Endodermal cell (in vitro differentiated cells): ENCODE data around the gene UTP18. TPM values are rescaled to one million over a fixed set of nuclear protein-coding genes. Genes with fewer than 3 reads are reported as not detected.
A peak's percentile ranks its signal among the peaks of the same experiment; 100 is the strongest.
"Not testable (repeated sequence)": the region's sequence is repeated elsewhere in the genome, so short reads cannot be mapped to it uniquely, and the experiment has no call there.

ENCODE experiments used
- DNase-seq: peaks from one replicate; pipeline ENCODE4 v3.0.0-alpha.2; 2017
- H3K27ac ChIP-seq: 2 replicates; pipeline ENCODE4 v1.5.1; 2013; ENCODE audit warnings: mild to moderate bottlenecking, low read depth, low read length, moderate library complexity
- H3K27me3 ChIP-seq: 2 replicates; pipeline ENCODE4 v1.6.1; 2013; ENCODE audit warnings: mild to moderate bottlenecking, low read length, moderate library complexity; ENCODE audit not compliant: insufficient read depth, control insufficient read depth, poor library complexity, severe bottlenecking
- H3K36me3 ChIP-seq: 2 replicates; pipeline ENCODE4 v1.7.0; 2013; ENCODE audit warnings: mild to moderate bottlenecking, low read length, moderate library complexity; ENCODE audit not compliant: control insufficient read depth, insufficient read depth
- H3K4me1 ChIP-seq: one replicate; pipeline ENCODE4 v1.7.0; 2013; ENCODE audit warnings: low read length; ENCODE audit not compliant: control insufficient read depth, insufficient read depth
- H3K4me3 ChIP-seq: 2 replicates; pipeline ENCODE4 v1.5.1; 2013; ENCODE audit warnings: mild to moderate bottlenecking, low read length, moderate library complexity
- H3K9ac ChIP-seq: 2 replicates; pipeline ENCODE4 v1.6.1; 2013; ENCODE audit warnings: mild to moderate bottlenecking, low read length, moderate library complexity; ENCODE audit not compliant: poor library complexity, severe bottlenecking; ENCODE audit errors: extremely low read depth
- H3K9me3 ChIP-seq: 2 replicates; pipeline ENCODE4 v1.6.1; 2013; ENCODE audit warnings: mild to moderate bottlenecking, low read length, moderate library complexity; ENCODE audit not compliant: control insufficient read depth
- H3K27ac Mint-ChIP-seq: 2 replicates; pipeline ENCODE4 v1.8.0; 2020; ENCODE audit warnings: mixed read lengths
- H3K27me3 Mint-ChIP-seq: 2 replicates; pipeline ENCODE4 v1.8.0; 2021; ENCODE audit warnings: mild to moderate bottlenecking, mixed read lengths; ENCODE audit not compliant: insufficient read depth
- H3K36me3 Mint-ChIP-seq: 2 replicates; pipeline ENCODE4 v1.8.0; 2020; ENCODE audit warnings: low read depth, mixed read lengths
- H3K4me1 Mint-ChIP-seq: 2 replicates; pipeline ENCODE4 v1.8.0; 2020; ENCODE audit warnings: mixed read lengths
- H3K4me3 Mint-ChIP-seq: 2 replicates; pipeline ENCODE4 v1.8.0; 2020; ENCODE audit warnings: mild to moderate bottlenecking, moderate library complexity, mixed read lengths
- H3K9me3 Mint-ChIP-seq: 2 replicates; pipeline ENCODE4 v1.8.0; 2020; ENCODE audit warnings: mild to moderate bottlenecking, mixed read lengths
- WGBS, 2 experiments: methylation state at CpG; one replicate each; pipeline versions ENCODE4 v1.1.5 to v1.1.7; 2013; ENCODE audit warnings: missing lambda C conversion rate in 2 of 2, mixed read lengths in 1 of 2; ENCODE audit not compliant: insufficient coverage in 1 of 2, insufficient read length in 1 of 2; 5-methylcytosine and 5-hydroxymethylcytosine counted together
- total RNA-seq, 2 donors: library from RNA; stranded (reverse); fragmentation: NEBNext Ultra II Directional in 1 of 2; extraction: Animal tissue kit (Norgen Biotek cat#: 25700) in 1 of 2; gene quantifications; 2 replicates in 1 of 2; 3 replicates in 1 of 2; pipeline ENCODE4 v1.2.1, GENCODE V29; 2021
- TF ChIP-seq, protein P1 (sequence below): fragments of 200-600 bp; sonication (generic); conservative IDR thresholded peaks from 2 replicates; pipeline ENCODE4 v1.5.0; 2021; ENCODE audit warnings: antibody characterized with exemption, mild to moderate bottlenecking

Gene UTP18
- total RNA-seq, 2 donors from 2014 or later = 52.3 to 68.7 TPM

DNA sequence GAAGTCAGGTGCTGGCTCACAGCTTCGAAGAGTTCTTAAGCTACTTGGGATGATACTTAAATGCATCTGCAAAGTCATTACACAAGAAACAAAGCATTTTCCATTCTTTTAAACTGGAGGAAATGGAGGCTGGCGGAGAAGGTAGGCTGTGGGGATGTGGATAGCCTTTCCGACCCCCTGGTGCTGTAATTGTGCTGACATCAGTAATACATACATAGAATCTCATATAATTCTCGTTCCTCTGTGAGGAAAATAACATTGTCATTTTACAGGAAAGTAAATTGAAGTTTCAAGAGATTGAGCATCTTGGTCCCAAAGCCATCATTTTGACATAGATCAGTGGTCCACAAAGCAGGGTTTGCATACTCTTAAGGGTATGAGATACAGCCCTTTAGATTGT is 39.5 kb downstream of the UTP18 start:
- Histone ChIP-seq H3K36me3 (peaks cover 32% of the 10 kb centered on the region), H3K27ac (no peak overlapping the region), H3K4me3 (no peak overlapping the region), H3K9ac (no peak overlapping the region), H3K27me3 (no peaks in the 10 kb centered on the region), H3K4me1 (no peaks in the 10 kb centered on the region), H3K9me3 (peaks cover 6% of the 10 kb centered on the region)
- Mint-ChIP-seq H3K27me3 (no peaks in the 10 kb centered on the region), H3K36me3 (peaks cover 23% of the 10 kb centered on the region), H3K27ac (no peak overlapping the region), H3K4me3 (no peak overlapping the region), H3K9me3 (peaks cover 8% of the 10 kb centered on the region), H3K4me1 (peaks cover 20% of the 10 kb centered on the region)
- WGBS, 2 experiments = 100% methylated on average over 1 to 4 of the region's 4 CpGs
- TF ChIP-seq, protein P1, sequence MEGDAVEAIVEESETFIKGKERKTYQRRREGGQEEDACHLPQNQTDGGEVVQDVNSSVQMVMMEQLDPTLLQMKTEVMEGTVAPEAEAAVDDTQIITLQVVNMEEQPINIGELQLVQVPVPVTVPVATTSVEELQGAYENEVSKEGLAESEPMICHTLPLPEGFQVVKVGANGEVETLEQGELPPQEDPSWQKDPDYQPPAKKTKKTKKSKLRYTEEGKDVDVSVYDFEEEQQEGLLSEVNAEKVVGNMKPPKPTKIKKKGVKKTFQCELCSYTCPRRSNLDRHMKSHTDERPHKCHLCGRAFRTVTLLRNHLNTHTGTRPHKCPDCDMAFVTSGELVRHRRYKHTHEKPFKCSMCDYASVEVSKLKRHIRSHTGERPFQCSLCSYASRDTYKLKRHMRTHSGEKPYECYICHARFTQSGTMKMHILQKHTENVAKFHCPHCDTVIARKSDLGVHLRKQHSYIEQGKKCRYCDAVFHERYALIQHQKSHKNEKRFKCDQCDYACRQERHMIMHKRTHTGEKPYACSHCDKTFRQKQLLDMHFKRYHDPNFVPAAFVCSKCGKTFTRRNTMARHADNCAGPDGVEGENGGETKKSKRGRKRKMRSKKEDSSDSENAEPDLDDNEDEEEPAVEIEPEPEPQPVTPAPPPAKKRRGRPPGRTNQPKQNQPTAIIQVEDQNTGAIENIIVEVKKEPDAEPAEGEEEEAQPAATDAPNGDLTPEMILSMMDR = no peak
- DNase-seq = no peak

DNA sequence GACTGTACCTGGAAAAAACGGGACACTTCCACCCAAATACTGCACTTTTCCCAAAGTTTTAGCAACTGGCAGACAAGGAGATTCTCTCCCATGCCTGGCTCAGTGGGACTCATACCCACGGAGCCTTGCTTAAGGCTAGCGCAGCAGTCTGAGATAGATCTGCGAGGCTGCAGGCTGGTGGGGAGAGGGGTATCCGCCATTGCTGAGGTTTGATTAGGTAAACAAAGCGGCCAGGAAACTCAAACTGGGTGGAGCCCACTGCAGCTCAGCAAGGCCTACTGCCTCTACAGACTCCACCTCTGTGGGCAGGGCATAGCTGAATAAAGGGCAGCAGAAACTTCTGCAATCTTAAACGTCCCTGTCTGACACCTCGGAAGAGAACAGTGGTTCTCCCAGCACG is 44.8 kb downstream of the UTP18 start:
- peaks cover 20% of the 10 kb centered on the region for H3K4me1 Mint-ChIP-seq
- peaks cover 10% of the 10 kb centered on the region for H3K9me3 ChIP-seq
- H3K27me3 ChIP-seq = no peaks in the 10 kb centered on the region
- H3K4me1 ChIP-seq = no peaks in the 10 kb centered on the region
- peaks cover 18% of the 10 kb centered on the region for H3K36me3 Mint-ChIP-seq
- no peak overlapping the region for H3K9ac ChIP-seq
- peaks cover 6% of the 10 kb centered on the region for H3K27me3 Mint-ChIP-seq
- H3K4me3 Mint-ChIP-seq = no peak overlapping the region
- H3K36me3 ChIP-seq = no peaks in the 10 kb centered on the region
- no peak overlapping the region for H3K27ac Mint-ChIP-seq
- WGBS, 2 experiments = 91 to 92% methylated on average over 6 to 9 of the region's 9 CpGs
- no peak overlapping the region for H3K4me3 ChIP-seq
- H3K9me3 Mint-ChIP-seq = peaks cover 58% of the 10 kb centered on the region
- DNase-seq = no peak
- H3K27ac ChIP-seq = no peak overlapping the region
- TF ChIP-seq, protein P1 = no peak

DNA sequence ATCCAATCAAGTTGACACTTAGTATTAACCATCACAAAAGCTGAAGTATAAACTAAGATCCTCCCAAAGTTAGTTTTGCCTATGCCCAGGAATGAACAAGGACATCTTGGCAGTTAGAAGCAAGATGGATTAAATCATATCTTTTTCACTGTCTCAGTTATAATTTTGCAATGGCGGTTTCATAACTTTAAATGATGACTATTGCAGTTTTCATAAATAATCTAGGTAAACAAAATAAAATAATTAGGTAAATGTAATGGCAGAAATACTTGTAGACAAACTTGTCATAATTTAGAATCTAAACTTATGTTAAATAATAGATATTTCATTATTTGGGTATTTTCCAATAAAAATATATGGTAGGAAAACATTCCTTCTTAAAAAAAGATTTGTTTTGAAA is 51.7 kb downstream of the UTP18 start:
- H3K9ac ChIP-seq, H3K4me1 ChIP-seq, H3K36me3 ChIP-seq, H3K27ac ChIP-seq, DNase-seq, H3K4me1 Mint-ChIP-seq, H3K27me3 ChIP-seq, H3K36me3 Mint-ChIP-seq, H3K27ac Mint-ChIP-seq, H3K27me3 Mint-ChIP-seq, H3K4me3 ChIP-seq, H3K4me3 Mint-ChIP-seq: not testable (repeated sequence)
- H3K9me3 ChIP-seq = peaks cover 12% of the 10 kb centered on the region
- H3K9me3 Mint-ChIP-seq = peaks cover 39% of the 10 kb centered on the region
- WGBS, 2 experiments = no CpG with 5 or more reads among the region's 1 CpG

DNA sequence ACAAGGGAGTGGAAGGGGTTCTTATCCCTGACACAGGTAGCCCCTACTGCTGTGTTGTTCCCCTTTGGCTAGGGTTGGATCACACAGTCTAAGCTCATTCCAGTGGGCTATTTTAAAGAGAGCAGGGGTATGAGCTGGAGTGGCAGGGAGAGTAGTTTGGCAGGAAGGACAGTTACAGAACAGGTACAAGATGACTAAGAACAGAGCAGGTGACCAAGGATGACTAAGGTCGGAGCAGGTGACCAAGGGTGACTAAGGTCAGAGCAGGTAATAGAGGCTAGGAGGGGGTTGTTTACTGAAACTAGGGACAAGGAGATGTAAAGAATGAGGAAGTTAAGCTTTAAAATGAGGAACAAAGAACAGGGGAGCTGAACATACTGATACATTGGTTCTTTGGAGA is 58.8 kb downstream of the UTP18 start:
- H3K4me1 Mint-ChIP-seq = peaks cover 13% of the 10 kb centered on the region
- WGBS, 2 experiments = 88 to 100% methylated on average over 1 of the region's 1 CpG
- H3K27ac ChIP-seq = no peak overlapping the region
- no peaks in the 10 kb centered on the region for H3K4me1 ChIP-seq
- H3K4me3 Mint-ChIP-seq = no peak overlapping the region
- TF ChIP-seq, protein P1 = no peak
- H3K9me3 ChIP-seq = peaks cover 38% of the 10 kb centered on the region
- no peak overlapping the region for H3K9ac ChIP-seq
- no peaks in the 10 kb centered on the region for H3K27me3 ChIP-seq
- H3K9me3 Mint-ChIP-seq = peaks cover 39% of the 10 kb centered on the region
- H3K27ac Mint-ChIP-seq = no peak overlapping the region
- peaks cover 3% of the 10 kb centered on the region for H3K27me3 Mint-ChIP-seq
- peaks cover 3% of the 10 kb centered on the region for H3K36me3 Mint-ChIP-seq
- H3K4me3 ChIP-seq = peak overlapping the region; percentile 60
- DNase-seq = peak; percentile 48
- no peaks in the 10 kb centered on the region for H3K36me3 ChIP-seq
